NB4 (cell line): Measurements from ENCODE around the gene WDR37.

Experiments
- CTCF ChIP-seq: IDR thresholded peaks from one replicate; pipeline ENCODE4 v1.5.1; 2012; ENCODE audit warnings: low read depth, low read length
- POLR2A ChIP-seq: IDR thresholded peaks from 2 replicates; pipeline ENCODE4 v1.6.1; 2011; ENCODE audit warnings: mild to moderate bottlenecking; ENCODE audit not compliant: insufficient read length; ENCODE audit errors: extremely low read depth

GRCh38 chr10:1157615-1157933, 101.4 kb downstream of the WDR37 start:
- TF ChIP-seq CTCF (no peak), POLR2A (no peak)
